H1 (cell line): ENCODE results near the gene TSC22D4. TPM values are rescaled to one million over a fixed set of nuclear protein-coding genes. Genes with fewer than 3 reads are reported as not detected.
A peak's percentile ranks its signal among the peaks of the same experiment; 100 is the strongest.

Experiments
- CTCF ChIA-PET: fragments of 300-600 bp; sonication (Branson Sonifier 250); formaldehyde crosslinking; loops from one replicate; lab custom pipeline; 2021; ENCODE audit not compliant: partially characterized antibody; lab: Charles Lee
- POLR2A ChIA-PET: fragments of 300-600 bp; sonication (Branson Sonifier 250); formaldehyde crosslinking; loops from one replicate; lab custom pipeline; 2021; ENCODE audit warnings: inconsistent platforms; ENCODE audit not compliant: partially characterized antibody; lab: Charles Lee
- DNase-seq, 2 experiments: peaks; one replicate each; pipeline versions ENCODE4 v3.0.0 to v3.0.0-alpha.2; 2010 to 2022; ENCODE audit warnings: low spot score in 2 of 2, low read depth in 1 of 2, mixed read lengths in 1 of 2
- FAIRE-seq: peaks from 2 replicates; lab custom pipeline; 2011; peaks lifted over from hg19 to GRCh38; lab: Jason Lieb, UNC
- H2AFZ ChIP-seq: 2 replicates; pipeline ENCODE4 v1.8.1; 2012; ENCODE audit warnings: low read length, inconsistent platforms
- H2AK5ac ChIP-seq: 2 replicates; pipeline ENCODE4 v1.6.1; 2013; ENCODE audit warnings: low read depth, low read length
- H2BK120ac ChIP-seq: replicated peaks from 2 replicates; pipeline ENCODE3; 2013; ENCODE audit warnings: low read depth, low read length, inconsistent platforms
- H2BK12ac ChIP-seq: 2 replicates; pipeline ENCODE4 v1.6.1; 2013; ENCODE audit warnings: low read depth, low read length
- H2BK15ac ChIP-seq: 2 replicates; pipeline ENCODE4 v1.6.1; 2013; ENCODE audit warnings: low read length
- H2BK20ac ChIP-seq: 2 replicates; pipeline ENCODE4 v1.6.1; 2013; ENCODE audit warnings: low read length
- H2BK5ac ChIP-seq: 2 replicates; pipeline ENCODE4 v1.6.1; 2013; ENCODE audit warnings: low read depth, low read length
- H3K14ac ChIP-seq: 2 replicates; pipeline ENCODE4 v1.6.1; 2013; ENCODE audit warnings: inconsistent platforms; ENCODE audit not compliant: insufficient read length
- H3K18ac ChIP-seq: 2 replicates; pipeline ENCODE4 v1.6.1; 2013; ENCODE audit warnings: low read length; ENCODE audit errors: extremely low read depth
- H3K23ac ChIP-seq: 2 replicates; pipeline ENCODE4 v1.6.1; 2013; ENCODE audit warnings: inconsistent platforms; ENCODE audit not compliant: insufficient read length
- H3K23me2 ChIP-seq: 2 replicates; pipeline ENCODE4 v1.6.1; 2013; ENCODE audit warnings: low read depth, low read length
- H3K27ac ChIP-seq: 2 replicates; pipeline ENCODE4 v1.6.1; 2011; ENCODE audit warnings: low read depth, low read length, inconsistent platforms
- H3K27me3 ChIP-seq, 4 experiments: replicated peaks in 1 of 4; 1 replicate in 1 of 4; 2 replicates in 3 of 4; pipeline versions ENCODE4 v1.6.1 to v1.8.1; 2011 to 2013; ENCODE audit warnings: low read length in 3 of 4, mild to moderate bottlenecking in 3 of 4, inconsistent platforms in 2 of 4, mixed read lengths in 2 of 4, moderate library complexity in 1 of 4; ENCODE audit not compliant: control insufficient read depth in 3 of 4, insufficient read depth in 3 of 4; ENCODE audit errors: extremely low read depth in 1 of 4
- H3K36me3 ChIP-seq, 4 experiments: 2 replicates each; pipeline versions ENCODE4 v1.6.1 to v1.8.1; 2011 to 2013; ENCODE audit warnings: mild to moderate bottlenecking in 4 of 4, low read length in 3 of 4, moderate library complexity in 2 of 4, control low read depth in 1 of 4, inconsistent platforms in 1 of 4; ENCODE audit not compliant: insufficient read depth in 4 of 4, control insufficient read depth in 2 of 4
- H3K4ac ChIP-seq: replicated peaks from 2 replicates; pipeline ENCODE3; 2013; ENCODE audit warnings: low read length, low read depth, mixed read lengths, inconsistent platforms; ENCODE audit not compliant: insufficient read length
- H3K4me1 ChIP-seq, 4 experiments: replicated peaks in 1 of 4; 1 replicate in 1 of 4; 2 replicates in 3 of 4; pipeline versions ENCODE4 v1.6.1 to v1.8.1; 2011 to 2013; ENCODE audit warnings: low read length in 3 of 4, inconsistent platforms in 2 of 4, mixed read lengths in 1 of 4; ENCODE audit not compliant: insufficient read depth in 4 of 4, control insufficient read depth in 3 of 4
- H3K4me2 ChIP-seq, 2 experiments: 2 replicates each; pipeline versions ENCODE4 v1.6.1 to v1.8.1; 2011 to 2013; ENCODE audit warnings: low read depth in 2 of 2, low read length in 2 of 2, control low read depth in 1 of 2, inconsistent platforms in 1 of 2, mild to moderate bottlenecking in 1 of 2; ENCODE audit not compliant: insufficient read depth in 1 of 2
- H3K4me3 ChIP-seq, 4 experiments: fragments of 200-600, 300-600 bp in 1 of 4; sonication (generic), shearing (Covaris generic), sonication (Bioruptor Twin) in 1 of 4; 2 replicates each; pipeline versions ENCODE4 v1.5.1 to v1.8.1; 2011 to 2016; ENCODE audit warnings: low read length in 4 of 4, low read depth in 3 of 4, control low read depth in 2 of 4, inconsistent platforms in 2 of 4, mild to moderate bottlenecking in 2 of 4, mixed read lengths in 1 of 4, moderate library complexity in 1 of 4; ENCODE audit not compliant: insufficient read depth in 2 of 4; ENCODE audit errors: extremely low read depth in 1 of 4
- H3K56ac ChIP-seq: replicated peaks from 2 replicates; pipeline ENCODE3; 2013; ENCODE audit warnings: low read depth, mild to moderate bottlenecking, mixed read lengths, low read length, inconsistent platforms; ENCODE audit not compliant: insufficient read length
- H3K79me1 ChIP-seq: 2 replicates; pipeline ENCODE4 v1.6.1; 2013; ENCODE audit warnings: low read depth, low read length, control low read depth
- H3K79me2 ChIP-seq, 2 experiments: 2 replicates each; pipeline versions ENCODE4 v1.6.1 to v1.8.1; 2012 to 2013; ENCODE audit warnings: low read length in 2 of 2, mild to moderate bottlenecking in 2 of 2, inconsistent platforms in 1 of 2; ENCODE audit not compliant: insufficient read depth in 2 of 2, control insufficient read depth in 1 of 2
- H3K9ac ChIP-seq, 4 experiments: replicated peaks in 1 of 4; 1 replicate in 1 of 4; 2 replicates in 3 of 4; pipeline versions ENCODE4 v1.6.1 to v1.8.1; 2011 to 2013; ENCODE audit warnings: low read depth in 3 of 4, low read length in 3 of 4, control low read depth in 2 of 4, mild to moderate bottlenecking in 2 of 4, moderate library complexity in 2 of 4, inconsistent platforms in 1 of 4; ENCODE audit errors: extremely low read depth in 1 of 4
- H3K9me3 ChIP-seq, 2 experiments: 2 replicates each; pipeline versions ENCODE4 v1.6.1 to v1.8.1; 2012 to 2013; ENCODE audit warnings: mild to moderate bottlenecking in 2 of 2, moderate library complexity in 2 of 2, control low read depth in 1 of 2, inconsistent platforms in 1 of 2, low read depth in 1 of 2, low read length in 1 of 2, mixed read lengths in 1 of 2; ENCODE audit not compliant: insufficient read depth in 2 of 2
- H4K20me1 ChIP-seq, 2 experiments: replicated peaks in 1 of 2; 2 replicates each; pipeline versions ENCODE3 to v1.8.1; 2011 to 2013; ENCODE audit warnings: inconsistent platforms in 2 of 2, low read length in 2 of 2, mild to moderate bottlenecking in 1 of 2; ENCODE audit not compliant: insufficient read depth in 2 of 2, control insufficient read depth in 1 of 2
- H4K5ac ChIP-seq: 2 replicates; pipeline ENCODE4 v1.6.1; 2013; ENCODE audit warnings: low read length, low read depth, mixed read lengths, inconsistent platforms; ENCODE audit not compliant: insufficient read length
- H4K8ac ChIP-seq: 2 replicates; pipeline ENCODE4 v1.8.0; 2013; ENCODE audit warnings: mild to moderate bottlenecking, moderate library complexity, low read length, inconsistent platforms; ENCODE audit not compliant: insufficient read depth; ENCODE audit errors: extremely low read depth
- H4K91ac ChIP-seq: replicated peaks from 2 replicates; pipeline ENCODE3; 2013; ENCODE audit warnings: low read length, mixed read lengths, inconsistent platforms; ENCODE audit not compliant: insufficient read length
- CEBPB ChIP-seq: IDR thresholded peaks from 2 replicates; pipeline ENCODE4 v1.6.1; 2012; ENCODE audit warnings: low read depth, low read length
- CHD2 ChIP-seq: IDR thresholded peaks from 2 replicates; pipeline ENCODE4 v1.6.1; 2012; ENCODE audit warnings: low read length, improper control_type of control experiment
- POU5F1 ChIP-seq: IDR thresholded peaks from 2 replicates; pipeline ENCODE4 v1.6.1; 2011; ENCODE audit warnings: low read depth, mild to moderate bottlenecking, low read length, moderate library complexity
- RAD21 ChIP-seq, 2 experiments: IDR thresholded peaks in 1 of 2; conservative IDR thresholded peaks in 1 of 2; 2 replicates each; pipeline ENCODE4 v1.6.1; 2011; ENCODE audit warnings: low read depth in 2 of 2, low read length in 2 of 2, improper control_type of control experiment in 1 of 2, inconsistent platforms in 1 of 2, mild to moderate bottlenecking in 1 of 2, moderate library complexity in 1 of 2
- RFX5 ChIP-seq: IDR thresholded peaks from 2 replicates; pipeline ENCODE4 v1.6.1; 2011; ENCODE audit warnings: low read depth, low read length, improper control_type of control experiment, borderline replicate concordance
- RNF2 ChIP-seq: fragments of 200-900, 300-1000 bp; sonication (generic); IDR thresholded peaks from 2 replicates; pipeline ENCODE4 v1.7.1; 2016; ENCODE audit warnings: borderline replicate concordance, low read depth, mild to moderate bottlenecking, antibody characterized with exemption, low read length; ENCODE audit not compliant: poor library complexity, severe bottlenecking; ENCODE audit errors: missing control alignments
- WGBS, 2 experiments: shearing (Covaris generic) in 1 of 2; methylation state at CpG; one replicate each; pipeline versions ENCODE4 v1.1.6 to v1.1.7; 2013 to 2015; ENCODE audit warnings: low lambda C conversion rate in 2 of 2, mixed read lengths in 2 of 2, inconsistent platforms in 1 of 2, low coverage in 1 of 2, missing lambda C conversion rate in 1 of 2; ENCODE audit not compliant: insufficient replicate concordance in 2 of 2, insufficient coverage in 1 of 2, insufficient read length in 1 of 2; ENCODE audit errors: extremely low coverage in 1 of 2, missing lambda C conversion rate in 1 of 2; 5-methylcytosine and 5-hydroxymethylcytosine counted together
- polyA plus RNA-seq, 7 experiments: library from polyadenylated mRNA; depleted of rRNA in 3 of 7; stranded (reverse) in 5 of 7; unstranded in 2 of 7; fragments of >200 nt in 5 of 7; fragments of 200-250 nt in 2 of 7; gene quantifications; 1 replicate in 5 of 7; 2 replicates in 1 of 7; 4 replicates in 1 of 7; pipeline versions ENCODE4 v1.2.1 to v1.2.3, GENCODE V29; 2011 to 2013; ENCODE audit warnings: missing spikeins in 2 of 7, mixed read lengths in 2 of 7
- total RNA-seq: library from RNA; stranded (reverse); fragmentation: NEBNext Ultra II Directional; extraction: Animal tissue kit (Norgen Biotek cat#: 25700); gene quantifications from 2 replicates; pipeline ENCODE4 v1.2.1, GENCODE V29; 2021

TSC22D4 gene
- total and polyA plus RNA-seq, 2 of the 8 experiments (the other 6 are each of a cell fraction or from before 2014, with no cell fraction given), result 13.2 to 20.3 TPM

- Histone ChIP-seq H3K27me3 (no peaks in the 10 kb centered on the region), H4K5ac (peak overlapping the region; percentile 30), H3K79me1 (no peaks in the 10 kb centered on the region), H3K9me3 (no peaks in the 10 kb centered on the region), H2AFZ (0 out of 2 replicates have a peak overlapping the region, but pooled peaks have one; percentile 82), H3K36me3 (no peaks in the 10 kb centered on the region), H3K27ac (no peak overlapping the region), H2AK5ac (no peak overlapping the region), H2BK5ac (no peak overlapping the region), H3K4me1 (no peaks in the 10 kb centered on the region), H2BK12ac (no peak overlapping the region), H3K23ac (no peak overlapping the region), H2BK15ac (no peak overlapping the region), H2BK120ac (no peak overlapping the region), H2BK20ac (no peak overlapping the region), H3K79me2 (no peaks in the 10 kb centered on the region), H3K4me3 (no peak overlapping the region), H3K4ac (no peak overlapping the region), H4K8ac (no peak overlapping the region), H3K14ac (no peak overlapping the region), H3K18ac (no peak overlapping the region), H3K56ac (no peak overlapping the region), H3K9ac (no peak overlapping the region), H4K91ac (no peak overlapping the region), H3K4me2 (no peak overlapping the region), H3K23me2 (no peaks in the 10 kb centered on the region; the same call in 1 of the 2 replicates), H4K20me1 (no peaks in the 10 kb centered on the region)
- CTCF ChIA-PET, result interaction anchor here (0.6 to 1.5 kb wide), 9 partner anchors 11 to 381 kb away, joined by 3 to 6 read pairs (median 3); partner anchors contain the start of gene NYAP1
- FAIRE-seq (no peak), DNase-seq (no peak)
- no peak for TF ChIP-seq RFX5
- no peak for TF ChIP-seq CEBPB
- no peak for TF ChIP-seq RNF2
- TF ChIP-seq RAD21 (IDR thresholded peaks at IDR 0.05 in 1 of 2, conservative IDR thresholded peaks at IDR 0.05 in 1 of 2; ENCODE audit: low read depth in 2 of 2, low read length in 2 of 2), result no peak
- TF ChIP-seq CHD2, result no peak
- no peak for TF ChIP-seq POU5F1
- POLR2A ChIA-PET, result interaction anchor here (0.6 to 1.4 kb wide), 4 partner anchors 19 to 111 kb away, joined by 3 to 4 read pairs (median 4); partner anchors contain the start of genes FBXO24 and LRCH4
- 80% methylated on average over 4 of the region's 4 CpGs; no CpG with 5 or more reads in 1 of the 2 experiments for WGBS, 2 experiments
Measured at GRCh38 chr7:100516135-100516812, 37.3 kb upstream of the TSC22D4 start.
